GM21360 (cell line): ENCODE results near the gene C6orf163.
"Not testable (repeated sequence)": the region's sequence is repeated elsewhere in the genome, so short reads cannot be mapped to it uniquely, and the experiment has no call there.

Experiments
- ATAC-seq: cut with Tn5 transposase; IDR thresholded peaks from one replicate; pipeline ENCODE4 v1.9.1; 2021; ENCODE audit warnings: mild to moderate bottlenecking, moderate library complexity; ENCODE audit not compliant: unreplicated experiment

Gene C6orf163

GRCh38 chr6:87344731-87345130, at the start of gene C6orf163:
Gene C6orf163, plus strand, starts transcription at chr6:87344813. Its CDS starts 287 bp downstream, at chr6:87345100.
- ATAC-seq = no peak

- ATAC-seq = no peak
Observed at GRCh38 chr6:87297119-87297518, 47.5 kb upstream of the C6orf163 start.

- not testable (repeated sequence) for ATAC-seq
Observed at GRCh38 chr6:87301277-87301676, 43.3 kb upstream of the C6orf163 start.

GRCh38 chr6:87308970-87309369, 35.6 kb upstream of the C6orf163 start:
- no peak for ATAC-seq

GRCh38 chr6:87312860-87313259, 31.8 kb upstream of the C6orf163 start:
- no peak for ATAC-seq

- no peak for ATAC-seq
Observed at GRCh38 chr6:87315071-87315470, 29.5 kb upstream of the C6orf163 start.

- ATAC-seq = no peak
Observed at GRCh38 chr6:87319271-87319987, 25.2 kb upstream of the C6orf163 start.

- ATAC-seq = peak; percentile 99
Observed at GRCh38 chr6:87322304-87323212, 22.1 kb upstream of the C6orf163 start, which contains the start of gene SMIM8. Gene SMIM8, plus strand, starts transcription at chr6:87322588. Its CDS starts 14,444 bp downstream, at chr6:87337032.

- not testable (repeated sequence) for ATAC-seq
Observed at GRCh38 chr6:87323880-87324279, 20.7 kb upstream of the C6orf163 start.

GRCh38 chr6:87330961-87331360, 13.7 kb upstream of the C6orf163 start:
- ATAC-seq = no peak

- ATAC-seq = no peak
Observed at GRCh38 chr6:87333033-87333432, 11.6 kb upstream of the C6orf163 start.

GRCh38 chr6:87333591-87334181, 10.9 kb upstream of the C6orf163 start:
- no peak for ATAC-seq

GRCh38 chr6:87334683-87335082, 9.9 kb upstream of the C6orf163 start:
- no peak for ATAC-seq

- ATAC-seq = no peak
Observed at GRCh38 chr6:87336367-87336766, 8.2 kb upstream of the C6orf163 start.

GRCh38 chr6:87340230-87340629, 4.4 kb upstream of the C6orf163 start:
- ATAC-seq = no peak

- ATAC-seq = no peak
Observed at GRCh38 chr6:87341158-87341557, 3.5 kb upstream of the C6orf163 start.

GRCh38 chr6:87341899-87342298, 2.7 kb upstream of the C6orf163 start:
- ATAC-seq = peak; percentile 93

GRCh38 chr6:87342829-87343228, 1.8 kb upstream of the C6orf163 start:
- ATAC-seq = no peak

GRCh38 chr6:87346700-87347099, 2.1 kb downstream of the C6orf163 start:
- no peak for ATAC-seq

GRCh38 chr6:87349896-87350295, 5.3 kb downstream of the C6orf163 start:
- no peak for ATAC-seq

- no peak for ATAC-seq
Observed at GRCh38 chr6:87350516-87350915, 5.9 kb downstream of the C6orf163 start.
